ENCODE measurements around the gene TMC2.

Gene TMC2

GRCh38 chr20:2527762-2528161, 8.6 kb upstream of the TMC2 start:
- H2BK15ac ChIP-seq (replicated peaks; ENCODE audit: low read depth), result no peak overlapping the region
- H2BK120ac ChIP-seq (ENCODE audit: low read depth, low read length), result no peak overlapping the region
- no peak overlapping the region for H3K4me3 ChIP-seq (ENCODE audit: low read length)
- H3K9ac ChIP-seq (ENCODE audit: low read length), result no peak overlapping the region
- no peak overlapping the region for H4K5ac ChIP-seq (ENCODE audit: low read length)
- no peak overlapping the region for H2BK5ac ChIP-seq (ENCODE audit: low read length)
- no peaks in the 10 kb centered on the region for H3K4me1 ChIP-seq (ENCODE audit: control insufficient read depth, low read depth, low read length)
- no peak overlapping the region for H4K8ac ChIP-seq (ENCODE audit: low read depth, low read length)
- no peaks in the 10 kb centered on the region for H3K79me1 ChIP-seq (ENCODE audit: low read length)
- H3K27me3 ChIP-seq (ENCODE audit: insufficient read depth, low read length, poor library complexity), result peaks cover 4% of the 10 kb centered on the region
- no CpG with 5 or more reads among the region's 6 CpGs for WGBS (ENCODE audit: extremely low coverage, insufficient coverage, low lambda C conversion rate)
- H3K79me2 ChIP-seq (ENCODE audit: control insufficient read depth, insufficient read depth, low read length), result no peaks in the 10 kb centered on the region
- no peak overlapping the region for H3K18ac ChIP-seq (ENCODE audit: low read length)
- no peak overlapping the region for H3K4ac ChIP-seq (ENCODE audit: low read depth, low read length)
- H3K27ac ChIP-seq (ENCODE audit: low read depth, low read length), result no peak overlapping the region
- no peak overlapping the region for H3K4me2 ChIP-seq (ENCODE audit: low read length)
- no peaks in the 10 kb centered on the region for H3K36me3 ChIP-seq (ENCODE audit: control insufficient read depth, insufficient read depth, low read length)
- no peak overlapping the region for H3K56ac ChIP-seq (ENCODE audit: low read length)
- H3K23ac ChIP-seq (ENCODE audit: low read length), result no peak overlapping the region
- H2AK5ac ChIP-seq (ENCODE audit: low read length), result no peak overlapping the region
- no peak for DNase-seq

GRCh38 chr20:2528671-2529271, 7.6 kb upstream of the TMC2 start:
- Histone ChIP-seq H3K4me3 (ENCODE audit: low read length) (no peak overlapping the region), H3K23ac (ENCODE audit: low read length) (no peak overlapping the region), H4K8ac (ENCODE audit: low read depth, low read length) (no peak overlapping the region), H2BK120ac (ENCODE audit: low read depth, low read length) (no peak overlapping the region), H3K4me2 (ENCODE audit: low read length) (no peak overlapping the region), H3K36me3 (ENCODE audit: control insufficient read depth, insufficient read depth, low read length) (no peaks in the 10 kb centered on the region), H2BK5ac (ENCODE audit: low read length) (no peak overlapping the region), H3K18ac (ENCODE audit: low read length) (no peak overlapping the region), H3K79me2 (ENCODE audit: control insufficient read depth, insufficient read depth, low read length) (no peaks in the 10 kb centered on the region), H3K4me1 (ENCODE audit: control insufficient read depth, low read depth, low read length) (no peaks in the 10 kb centered on the region), H3K4ac (ENCODE audit: low read depth, low read length) (no peak overlapping the region), H2BK15ac (replicated peaks; ENCODE audit: low read depth) (no peak overlapping the region), H3K27ac (ENCODE audit: low read depth, low read length) (no peak overlapping the region), H3K56ac (ENCODE audit: low read length) (no peak overlapping the region), H3K27me3 (ENCODE audit: insufficient read depth, low read length, poor library complexity) (peaks cover 4% of the 10 kb centered on the region), H2AK5ac (ENCODE audit: low read length) (no peak overlapping the region), H3K79me1 (ENCODE audit: low read length) (no peaks in the 10 kb centered on the region), H3K9ac (ENCODE audit: low read length) (no peak overlapping the region), H4K5ac (ENCODE audit: low read length) (no peak overlapping the region)
- WGBS (ENCODE audit: extremely low coverage, insufficient coverage, low lambda C conversion rate), result no CpG with 5 or more reads among the region's 10 CpGs
- no peak for DNase-seq

- DNase-seq, result no peak
- no peak overlapping the region for H4K5ac ChIP-seq (ENCODE audit: low read length)
- no peak overlapping the region for H3K4me2 ChIP-seq (ENCODE audit: low read length)
- H3K79me2 ChIP-seq (ENCODE audit: control insufficient read depth, insufficient read depth, low read length), result no peaks in the 10 kb centered on the region
- no peak overlapping the region for H2BK15ac ChIP-seq (replicated peaks; ENCODE audit: low read depth)
- no peak overlapping the region for H2BK120ac ChIP-seq (ENCODE audit: low read depth, low read length)
- H3K18ac ChIP-seq (ENCODE audit: low read length), result no peak overlapping the region
- no peaks in the 10 kb centered on the region for H3K27me3 ChIP-seq (ENCODE audit: insufficient read depth, low read length, poor library complexity)
- peaks cover 3% of the 10 kb centered on the region for H3K4me1 ChIP-seq (ENCODE audit: control insufficient read depth, low read depth, low read length)
- no peaks in the 10 kb centered on the region for H3K79me1 ChIP-seq (ENCODE audit: low read length)
- H3K4me3 ChIP-seq (ENCODE audit: low read length), result no peak overlapping the region
- no peak overlapping the region for H4K8ac ChIP-seq (ENCODE audit: low read depth, low read length)
- WGBS (ENCODE audit: extremely low coverage, insufficient coverage, low lambda C conversion rate), result no CpG with 5 or more reads among the region's 8 CpGs
- H3K23ac ChIP-seq (ENCODE audit: low read length), result no peak overlapping the region
- no peak overlapping the region for H2BK5ac ChIP-seq (ENCODE audit: low read length)
- no peaks in the 10 kb centered on the region for H3K36me3 ChIP-seq (ENCODE audit: control insufficient read depth, insufficient read depth, low read length)
- H3K9ac ChIP-seq (ENCODE audit: low read length), result no peak overlapping the region
- no peak overlapping the region for H3K27ac ChIP-seq (ENCODE audit: low read depth, low read length)
- no peak overlapping the region for H3K56ac ChIP-seq (ENCODE audit: low read length)
- H2AK5ac ChIP-seq (ENCODE audit: low read length), result no peak overlapping the region
- H3K4ac ChIP-seq (ENCODE audit: low read depth, low read length), result no peak overlapping the region
These were observed 3.3 kb upstream of the TMC2 start for GRCh38 chr20:2533118-2533517.

- Histone ChIP-seq H3K18ac (ENCODE audit: low read length) (no peak overlapping the region), H4K5ac (ENCODE audit: low read length) (no peak overlapping the region), H3K23ac (ENCODE audit: low read length) (no peak overlapping the region), H3K4me3 (ENCODE audit: low read length) (no peak overlapping the region), H3K79me2 (ENCODE audit: control insufficient read depth, insufficient read depth, low read length) (no peaks in the 10 kb centered on the region), H4K8ac (ENCODE audit: low read depth, low read length) (no peak overlapping the region), H2BK120ac (ENCODE audit: low read depth, low read length) (no peak overlapping the region), H3K56ac (ENCODE audit: low read length) (no peak overlapping the region), H3K27me3 (ENCODE audit: insufficient read depth, low read length, poor library complexity) (no peaks in the 10 kb centered on the region), H3K79me1 (ENCODE audit: low read length) (no peaks in the 10 kb centered on the region), H3K36me3 (ENCODE audit: control insufficient read depth, insufficient read depth, low read length) (no peaks in the 10 kb centered on the region), H3K4ac (ENCODE audit: low read depth, low read length) (no peak overlapping the region), H3K4me2 (ENCODE audit: low read length) (no peak overlapping the region), H2BK5ac (ENCODE audit: low read length) (no peak overlapping the region), H2AK5ac (ENCODE audit: low read length) (no peak overlapping the region), H3K9ac (ENCODE audit: low read length) (no peak overlapping the region), H3K27ac (ENCODE audit: low read depth, low read length) (no peak overlapping the region), H2BK15ac (replicated peaks; ENCODE audit: low read depth) (no peak overlapping the region), H3K4me1 (ENCODE audit: control insufficient read depth, low read depth, low read length) (peaks cover 3% of the 10 kb centered on the region)
- DNase-seq, result peak; percentile 78
- no CpG with 5 or more reads among the region's 12 CpGs for WGBS (ENCODE audit: extremely low coverage, insufficient coverage, low lambda C conversion rate)
These were observed 438 bp upstream of the TMC2 start for GRCh38 chr20:2535711-2536559.

GRCh38 chr20:2537101-2537500, 728 bp downstream of the TMC2 start:
- Histone ChIP-seq H3K23ac (ENCODE audit: low read length) (no peak overlapping the region), H3K4me3 (ENCODE audit: low read length) (no peak overlapping the region), H3K9ac (ENCODE audit: low read length) (no peak overlapping the region), H3K56ac (ENCODE audit: low read length) (no peak overlapping the region), H3K4me1 (ENCODE audit: control insufficient read depth, low read depth, low read length) (peaks cover 3% of the 10 kb centered on the region), H2BK15ac (replicated peaks; ENCODE audit: low read depth) (no peak overlapping the region), H3K79me1 (ENCODE audit: low read length) (no peaks in the 10 kb centered on the region), H3K27me3 (ENCODE audit: insufficient read depth, low read length, poor library complexity) (no peaks in the 10 kb centered on the region), H3K27ac (ENCODE audit: low read depth, low read length) (no peak overlapping the region), H3K79me2 (ENCODE audit: control insufficient read depth, insufficient read depth, low read length) (no peaks in the 10 kb centered on the region), H2BK5ac (ENCODE audit: low read length) (no peak overlapping the region), H3K4ac (ENCODE audit: low read depth, low read length) (no peak overlapping the region), H2BK120ac (ENCODE audit: low read depth, low read length) (no peak overlapping the region), H3K36me3 (ENCODE audit: control insufficient read depth, insufficient read depth, low read length) (no peaks in the 10 kb centered on the region), H3K4me2 (ENCODE audit: low read length) (no peak overlapping the region), H3K18ac (ENCODE audit: low read length) (no peak overlapping the region), H4K8ac (ENCODE audit: low read depth, low read length) (no peak overlapping the region), H2AK5ac (ENCODE audit: low read length) (no peak overlapping the region), H4K5ac (ENCODE audit: low read length) (no peak overlapping the region)
- DNase-seq, result no peak
- no CpG with 5 or more reads among the region's 5 CpGs for WGBS (ENCODE audit: extremely low coverage, insufficient coverage, low lambda C conversion rate)

All from mesendoderm (in vitro differentiated cells).